HG03060 (cell line): ENCODE data around the gene DLG2.

Experiments used
- ATAC-seq: cut with Tn5 transposase; IDR thresholded peaks from one replicate; pipeline ENCODE4 v1.9.1; 2021; ENCODE audit warnings: low read depth, moderate number of reproducible peaks; ENCODE audit not compliant: unreplicated experiment

Gene DLG2

DNA sequence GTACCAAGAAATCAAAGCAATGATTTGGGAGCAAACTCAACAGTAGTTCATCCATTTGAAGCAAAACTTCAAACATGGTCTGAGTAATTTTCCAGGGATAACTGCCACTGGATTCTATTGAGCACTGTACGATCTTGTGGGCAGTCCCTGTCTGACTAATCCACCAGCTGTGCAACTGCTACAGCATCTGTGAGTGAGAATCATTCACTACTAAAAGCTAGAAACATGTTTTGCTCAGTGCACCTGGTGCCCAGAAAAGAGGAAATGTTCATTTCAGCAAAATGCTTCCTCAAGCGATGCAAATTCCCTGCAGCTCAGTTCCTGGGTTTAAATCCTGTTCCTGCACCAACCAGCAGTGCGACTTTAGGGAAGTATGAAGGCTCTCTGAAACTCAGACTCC is 1077.9 kb downstream of the DLG2 start:
- ATAC-seq = peak; percentile 91

DNA sequence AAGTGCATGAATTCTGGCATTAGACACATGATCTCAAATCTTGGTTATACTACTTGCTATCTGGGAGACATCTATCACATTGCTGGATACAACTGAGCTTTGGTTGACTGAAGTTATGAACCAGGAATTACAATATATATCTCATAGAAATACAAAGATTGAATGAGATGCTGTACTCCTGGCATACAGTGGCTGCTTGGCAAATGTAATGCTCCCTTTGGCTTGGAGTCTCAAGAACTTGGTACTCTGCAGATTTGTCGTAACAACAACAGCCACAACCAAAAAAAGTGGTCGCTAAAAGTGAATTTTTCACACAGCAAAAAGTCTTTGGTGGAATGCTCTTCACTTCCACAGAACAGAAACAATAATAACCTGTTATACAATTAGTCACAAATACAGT is 1082.6 kb downstream of the DLG2 start:
- no peak for ATAC-seq

DNA sequence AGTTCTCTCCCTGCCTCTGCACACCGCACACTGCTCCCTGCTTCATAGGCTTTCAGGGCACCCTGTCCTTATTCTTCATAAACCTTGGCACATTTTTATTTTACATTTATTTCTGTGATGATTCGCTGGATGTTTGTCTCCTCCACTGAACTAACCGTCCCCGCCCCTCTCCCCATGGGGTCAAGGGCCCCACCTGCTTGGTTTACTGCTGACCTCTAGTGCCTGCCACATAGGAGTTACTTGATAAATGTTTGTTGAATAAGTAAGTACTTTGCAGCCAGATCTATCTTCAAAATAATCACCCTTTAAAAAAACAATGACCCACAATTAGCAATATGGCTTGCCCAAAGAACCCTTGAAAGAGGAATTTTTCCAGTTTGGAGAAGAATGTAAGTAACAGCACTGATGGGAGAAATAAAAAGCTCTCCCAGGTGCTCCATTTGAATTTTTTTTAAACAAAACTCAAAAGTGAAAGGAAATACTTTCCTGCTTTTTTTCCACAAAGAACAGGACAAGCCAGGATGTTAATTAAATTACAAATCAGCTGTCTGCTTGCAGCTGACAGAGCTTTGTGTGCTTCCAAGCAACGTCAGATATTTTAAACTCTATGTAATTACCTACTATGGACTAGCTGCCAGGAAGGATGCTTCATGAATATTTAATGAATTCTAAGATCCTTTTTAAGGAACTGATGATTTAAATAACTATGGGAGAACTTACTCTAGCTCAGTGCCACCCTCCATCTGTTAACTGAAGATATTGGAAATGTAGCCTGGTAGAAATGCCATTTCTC is 1083.6 kb downstream of the DLG2 start:
- no peak for ATAC-seq

DNA sequence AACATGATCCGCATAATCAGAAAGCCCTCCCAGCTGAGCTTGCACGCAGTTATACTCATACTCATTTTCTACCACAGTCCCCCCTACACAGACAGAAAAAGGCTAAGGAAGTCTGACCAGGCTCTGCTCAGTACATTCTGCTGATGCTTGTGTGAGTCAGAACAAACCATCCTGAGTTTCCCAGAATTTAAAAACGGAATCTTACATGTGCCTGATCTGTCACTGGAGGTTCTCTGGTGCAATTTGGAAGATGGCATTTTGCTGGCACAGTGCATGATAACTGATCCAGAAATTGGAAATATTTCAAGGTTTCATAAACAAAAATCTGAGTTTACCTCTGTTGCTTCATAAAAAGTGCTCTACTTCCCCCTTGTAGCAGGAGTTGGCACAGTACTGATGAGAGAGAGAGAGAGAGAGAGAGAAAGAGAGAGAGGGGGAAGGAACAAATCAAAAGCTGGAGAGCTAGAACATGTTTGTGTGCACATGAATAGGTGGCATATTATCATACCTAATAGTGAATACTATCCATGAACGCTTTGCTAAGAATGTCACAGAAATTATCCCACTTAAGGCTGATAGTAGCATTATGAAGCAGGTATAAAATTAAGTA is 1085.3 kb downstream of the DLG2 start:
- no peak for ATAC-seq

DNA sequence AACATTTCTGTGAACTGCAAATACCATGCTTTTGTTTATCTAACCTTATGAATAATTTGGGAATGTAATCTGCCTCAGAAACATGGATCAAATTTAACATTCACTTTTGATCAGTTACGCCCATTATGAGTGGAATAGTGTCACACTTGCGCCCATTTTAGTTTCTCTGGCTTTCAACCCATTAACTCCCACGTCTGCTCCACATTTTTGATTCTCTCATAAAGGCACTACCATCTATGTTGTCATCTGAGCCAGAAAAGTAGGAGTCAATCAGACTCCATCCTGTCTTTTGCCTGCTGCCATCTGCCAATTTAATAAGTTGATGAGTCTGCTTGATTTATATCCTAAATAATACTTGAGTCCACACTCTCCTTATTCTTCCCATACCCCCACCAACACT is 1090.7 kb downstream of the DLG2 start:
- no peak for ATAC-seq

DNA sequence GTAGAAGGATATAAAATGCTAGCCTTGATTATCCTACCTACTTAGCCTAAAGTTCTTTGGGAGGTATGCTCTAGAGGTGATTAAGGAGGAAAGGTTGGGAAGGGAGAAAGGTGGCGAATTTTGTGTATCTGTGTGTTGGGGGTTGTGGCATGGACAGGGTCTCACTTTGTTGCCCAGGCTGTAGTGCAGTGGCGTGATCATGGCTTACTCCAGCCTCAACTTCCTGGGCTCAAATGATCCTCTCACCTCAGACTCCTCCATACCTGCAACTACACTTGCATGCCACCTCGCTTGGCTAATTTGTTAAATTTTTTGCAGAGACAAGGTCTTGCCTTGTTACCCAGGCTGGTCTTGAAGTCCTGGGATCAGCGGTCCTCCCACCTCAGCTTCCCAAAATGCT is 1094.8 kb downstream of the DLG2 start:
- no peak for ATAC-seq

DNA sequence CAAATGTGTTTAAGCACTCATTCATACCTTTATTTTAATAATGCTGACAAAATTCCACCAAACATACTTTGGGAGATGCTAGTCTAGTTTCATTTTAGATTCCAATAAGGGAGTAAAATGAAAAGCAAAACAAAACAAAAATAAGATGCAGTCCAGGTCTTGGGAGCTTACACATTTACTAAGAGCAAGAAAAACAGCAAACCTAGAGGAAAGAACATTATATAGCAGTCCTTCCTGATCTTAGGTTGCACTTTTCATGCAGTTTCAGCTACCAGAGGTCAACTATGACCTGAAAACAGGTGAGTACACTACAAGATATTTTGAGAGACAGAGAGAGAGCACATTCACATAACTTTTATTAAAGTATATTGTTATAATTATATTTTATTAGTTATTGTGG is 1100.9 kb downstream of the DLG2 start:
- no peak for ATAC-seq

DNA sequence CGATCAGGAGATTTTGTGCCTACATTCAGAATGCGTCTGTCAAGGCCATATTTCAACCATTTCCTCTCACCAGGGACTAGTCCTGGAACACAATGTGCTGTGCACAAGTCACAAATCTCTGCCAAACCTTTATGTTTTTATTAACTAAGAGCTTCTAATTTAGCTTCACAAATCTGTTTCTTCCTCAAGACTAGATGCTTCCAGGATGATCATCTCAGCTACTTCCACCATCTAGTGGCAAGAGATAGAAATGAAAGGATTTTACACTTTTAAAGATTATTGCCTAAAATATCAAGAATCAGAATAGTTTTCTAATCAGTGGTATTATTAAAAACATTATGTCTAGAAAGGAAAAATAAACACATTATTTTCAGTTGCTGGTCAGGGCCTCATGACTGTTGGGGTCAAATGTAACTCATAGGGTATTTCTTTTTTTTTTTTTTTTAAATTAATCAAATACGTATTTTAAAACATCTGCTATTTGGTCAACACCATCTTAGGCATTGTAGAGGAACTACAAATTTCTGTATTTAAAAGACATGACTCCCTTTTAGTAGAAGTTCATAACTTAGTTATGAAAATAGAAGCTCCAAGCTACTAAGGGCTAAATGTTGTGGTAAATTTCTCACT is 1102.6 kb downstream of the DLG2 start:
- ATAC-seq = no peak

DNA sequence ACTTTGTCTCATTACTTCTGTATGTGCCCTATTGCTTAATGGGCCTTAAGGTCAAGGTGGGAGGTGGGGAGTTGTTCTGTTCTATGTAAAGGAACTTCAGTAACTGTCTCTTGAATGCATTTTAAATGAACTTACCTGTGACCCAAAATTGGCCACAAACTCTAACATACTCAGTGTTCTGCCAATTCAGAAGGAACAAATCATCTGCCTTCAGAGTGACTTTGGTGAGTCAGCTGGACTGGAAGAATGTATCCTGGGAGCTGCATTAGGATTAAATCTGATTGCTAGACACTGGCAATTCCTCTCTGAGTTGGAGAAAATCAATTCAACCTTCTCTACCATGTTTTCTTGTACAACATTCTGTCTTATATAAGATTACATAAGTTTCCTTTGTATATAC is 1104.8 kb downstream of the DLG2 start:
- no peak for ATAC-seq

DNA sequence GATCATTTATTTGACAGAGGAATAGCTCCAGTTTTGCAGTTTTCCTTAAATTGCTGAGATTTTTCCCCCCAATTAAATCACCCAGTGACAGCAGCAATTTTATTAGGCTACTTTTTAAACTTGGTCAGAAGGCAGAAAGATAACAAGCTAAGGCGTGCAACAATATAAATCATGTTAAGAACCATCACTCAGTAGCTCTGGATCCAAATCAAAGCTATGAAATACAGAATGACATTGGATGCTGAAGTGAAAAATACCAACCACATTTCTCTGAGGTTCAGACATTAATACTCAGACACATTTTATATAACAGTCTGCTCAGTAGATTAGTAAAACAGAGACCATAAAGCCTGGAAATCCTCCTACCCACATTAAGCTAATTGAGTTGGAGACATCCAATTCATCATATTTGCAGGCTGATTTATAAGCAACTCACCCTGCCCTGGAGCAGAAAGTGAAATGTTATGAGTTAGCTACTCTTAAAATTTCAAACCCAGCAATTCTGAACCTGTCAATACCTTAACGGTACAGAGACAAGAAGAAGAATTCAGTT is 1108.4 kb downstream of the DLG2 start:
- ATAC-seq = no peak

DNA sequence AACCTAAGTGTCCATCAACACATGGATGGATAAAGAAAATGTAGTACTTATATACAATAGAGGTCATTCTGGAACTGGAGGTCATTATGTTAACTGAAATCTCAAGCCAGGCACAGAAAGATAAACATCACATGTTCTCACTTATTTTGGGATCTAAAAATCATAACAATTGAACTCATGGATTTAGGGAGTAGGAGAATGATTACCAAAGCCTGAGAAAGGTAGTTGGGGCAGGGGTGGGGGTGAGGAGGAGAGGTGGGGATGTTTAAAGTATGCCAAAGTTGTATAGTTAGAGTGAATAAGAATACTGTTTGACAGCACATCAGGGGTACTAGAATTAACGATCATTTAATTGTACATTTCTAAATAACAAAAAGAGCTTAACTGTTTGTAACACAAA is 1112.7 kb downstream of the DLG2 start:
- ATAC-seq = no peak

DNA sequence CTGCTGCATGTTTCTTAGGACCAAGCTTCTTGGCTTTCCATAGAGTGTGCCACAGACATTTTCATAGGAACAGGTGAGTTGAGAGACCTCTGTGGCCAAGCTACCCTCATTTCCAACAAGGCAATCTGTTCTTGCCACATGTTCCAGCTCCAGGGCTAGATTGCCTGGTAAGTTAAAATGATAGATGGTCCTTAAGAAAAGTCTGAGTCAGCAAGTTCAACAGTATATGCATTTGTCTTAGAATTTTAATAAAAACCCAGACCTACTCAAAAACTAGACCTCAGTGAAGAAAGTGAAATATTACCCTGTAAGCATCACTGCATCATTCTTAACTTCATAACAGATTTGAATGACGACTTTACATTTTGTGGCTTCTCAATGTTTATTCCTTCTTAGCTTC is 1123.6 kb downstream of the DLG2 start:
- ATAC-seq = no peak

DNA sequence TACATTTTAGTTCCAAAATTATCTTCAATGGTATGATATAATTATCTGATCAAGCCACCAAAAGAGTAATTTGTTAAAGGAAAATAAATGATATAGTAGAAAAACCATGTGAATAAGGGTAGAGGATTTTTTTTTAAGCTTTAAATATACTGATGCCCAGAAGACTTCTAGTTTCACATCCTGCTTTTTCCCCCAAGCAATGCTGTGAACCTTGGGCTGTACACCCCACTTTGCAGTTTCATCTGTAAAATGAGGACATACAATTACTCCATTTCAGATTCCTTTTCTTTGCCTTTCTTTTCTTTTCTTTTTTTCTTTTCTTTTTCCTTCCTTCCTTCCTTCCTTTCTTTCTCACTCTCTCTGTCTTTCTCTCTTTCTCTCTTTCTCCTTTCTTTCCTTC is 1125.4 kb downstream of the DLG2 start:
- no peak for ATAC-seq

DNA sequence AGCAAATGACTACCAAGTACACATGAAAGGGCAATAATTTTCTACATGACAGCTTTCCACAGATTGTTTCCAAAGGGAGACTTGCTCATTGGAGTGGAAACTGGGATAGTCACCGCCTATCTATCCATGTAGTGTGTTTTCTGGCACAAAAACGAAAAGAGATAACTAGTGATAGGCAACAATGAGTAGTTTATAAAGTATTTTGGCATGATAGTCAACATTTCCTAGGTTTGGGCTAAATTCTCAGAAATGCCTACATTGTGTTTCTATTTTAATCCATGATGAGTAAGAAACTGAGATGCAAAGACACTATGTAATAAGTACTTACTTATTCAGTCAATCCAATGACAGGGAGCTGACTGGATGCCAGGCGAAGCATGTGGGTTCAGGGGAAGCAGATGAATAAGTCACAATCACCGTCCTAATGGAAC is 1129.1 kb downstream of the DLG2 start:
- no peak for ATAC-seq

DNA sequence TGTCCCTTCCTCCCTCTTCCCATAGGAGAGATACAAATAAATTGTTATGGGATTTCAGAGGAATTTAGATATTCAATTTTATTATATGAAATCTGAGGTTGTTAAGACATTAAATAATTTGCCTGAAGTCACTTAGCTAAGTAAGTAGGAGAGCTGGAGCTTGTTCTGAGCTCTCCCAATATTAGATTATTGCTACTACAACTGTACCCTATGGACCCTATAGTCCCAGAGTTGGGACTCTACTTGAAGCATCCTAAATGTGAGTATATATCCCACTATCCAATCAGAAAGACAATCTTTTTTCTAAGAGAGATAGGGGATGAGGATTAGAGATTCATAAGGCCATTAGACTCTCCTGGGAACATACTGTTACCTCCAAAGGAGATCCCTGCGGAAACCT is 1130.0 kb downstream of the DLG2 start:
- ATAC-seq = no peak

DNA sequence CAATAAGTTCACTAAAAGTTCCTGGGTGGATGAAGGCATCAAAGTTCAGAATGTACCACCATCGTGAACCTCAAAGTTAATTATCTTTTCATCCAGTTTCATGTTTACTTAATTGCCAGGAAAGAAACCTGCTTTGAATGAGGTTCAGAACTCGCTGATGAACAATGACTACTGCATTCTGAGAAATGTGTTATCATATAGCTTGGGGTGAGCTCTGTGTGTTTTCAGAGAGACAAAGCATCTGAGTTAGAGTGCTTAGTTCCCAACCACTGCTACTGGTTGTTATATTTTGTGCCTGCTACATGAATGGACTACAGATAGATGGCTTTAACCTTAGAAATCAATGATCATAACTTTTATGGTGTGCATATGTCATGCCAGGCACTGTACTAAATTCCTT is 1131.0 kb downstream of the DLG2 start:
- no peak for ATAC-seq

DNA sequence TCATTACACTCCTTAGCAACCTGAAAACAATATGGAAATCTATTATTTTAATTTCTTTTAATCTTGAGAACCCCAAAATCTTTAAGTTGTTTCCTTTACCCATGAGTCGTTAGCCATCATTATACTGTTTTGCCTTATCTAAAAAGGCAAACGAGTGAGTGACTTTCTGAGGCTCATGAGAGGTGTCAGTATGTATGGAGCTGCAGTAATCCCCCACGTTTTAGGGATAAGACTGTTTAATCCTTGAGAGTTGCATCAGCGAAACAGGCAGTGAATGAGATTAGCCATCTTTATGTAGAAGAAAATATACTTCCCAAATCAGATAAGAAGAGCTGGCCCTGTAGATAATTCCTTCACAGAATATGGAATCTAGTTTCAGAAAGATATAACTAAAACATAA is 1147.0 kb downstream of the DLG2 start:
- no peak for ATAC-seq

DNA sequence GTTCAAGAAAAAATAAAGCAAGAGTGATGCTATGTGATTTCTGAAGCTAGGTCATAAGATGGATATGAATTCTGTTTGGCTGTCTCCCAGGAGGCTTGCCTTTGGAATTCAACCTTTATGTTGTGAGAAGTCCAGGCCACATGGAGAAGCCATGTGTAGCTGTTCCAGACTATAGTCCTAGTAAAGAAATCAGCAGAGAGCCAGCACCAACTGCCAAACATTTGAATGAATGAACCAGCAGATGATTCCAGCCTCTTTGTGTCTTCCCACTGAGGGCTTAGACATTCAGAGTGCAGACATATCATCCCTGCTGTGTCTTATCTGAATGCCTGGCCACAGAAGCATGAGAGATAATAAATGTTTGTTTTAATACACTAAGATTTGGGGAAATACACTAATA is 1150.6 kb downstream of the DLG2 start:
- ATAC-seq = no peak

DNA sequence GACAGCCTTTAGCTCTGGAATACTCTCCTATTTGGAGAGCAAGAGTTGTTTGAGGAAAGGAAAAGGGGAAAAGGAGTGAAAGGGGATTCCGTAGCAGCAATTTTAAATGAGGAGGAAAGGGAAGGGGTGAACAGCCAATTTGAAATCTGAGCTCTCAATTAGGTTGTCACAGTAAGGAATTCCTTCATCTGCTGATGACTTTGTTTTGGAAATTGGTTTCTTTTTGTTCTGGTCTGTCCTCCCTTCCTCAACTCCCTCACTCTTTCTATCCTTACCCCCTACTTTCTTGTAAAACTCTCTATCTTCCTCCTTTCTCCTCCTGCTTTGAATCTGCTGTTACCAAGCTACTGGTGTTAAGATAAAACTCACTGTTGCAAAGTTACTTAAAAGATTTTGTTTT is 1155.6 kb downstream of the DLG2 start:
- no peak for ATAC-seq

DNA sequence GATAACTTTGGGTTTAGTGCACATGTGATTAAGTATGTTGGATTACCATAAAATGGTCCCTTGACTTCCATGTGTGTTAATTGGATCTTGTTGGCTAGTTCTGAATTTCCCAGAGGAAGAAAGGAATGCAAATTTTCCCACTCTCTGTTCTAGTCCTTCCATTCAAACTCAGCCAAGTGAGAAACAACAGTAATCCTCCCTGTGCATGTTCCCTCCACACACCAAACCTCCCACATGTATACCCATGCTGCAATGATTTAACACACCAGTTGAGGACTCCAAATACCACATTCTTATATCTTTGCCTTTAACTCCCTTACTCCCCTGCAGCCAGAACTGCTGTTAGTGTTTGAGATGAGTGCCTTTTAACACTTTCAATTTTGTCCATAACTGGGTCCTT is 1158.9 kb downstream of the DLG2 start:
- no peak for ATAC-seq

DNA sequence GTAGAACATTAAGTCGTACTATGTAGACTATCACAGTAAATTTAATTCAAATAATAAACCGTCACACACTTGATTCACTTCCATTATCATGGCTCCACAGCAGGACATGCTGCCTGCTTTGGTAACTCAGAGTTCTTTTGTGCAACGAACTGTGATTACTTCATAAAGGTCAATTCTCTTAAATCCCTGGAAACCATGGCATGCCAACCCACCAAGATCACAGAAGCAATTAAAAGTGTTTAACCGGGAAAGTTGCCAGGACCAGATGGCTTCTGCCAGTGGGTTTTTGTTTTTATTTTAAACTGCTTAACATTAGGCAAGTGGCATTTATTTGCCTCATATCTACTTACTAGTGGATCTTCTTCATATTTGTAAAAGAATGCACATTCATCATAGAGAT is 1162.1 kb downstream of the DLG2 start:
- ATAC-seq = no peak

DNA sequence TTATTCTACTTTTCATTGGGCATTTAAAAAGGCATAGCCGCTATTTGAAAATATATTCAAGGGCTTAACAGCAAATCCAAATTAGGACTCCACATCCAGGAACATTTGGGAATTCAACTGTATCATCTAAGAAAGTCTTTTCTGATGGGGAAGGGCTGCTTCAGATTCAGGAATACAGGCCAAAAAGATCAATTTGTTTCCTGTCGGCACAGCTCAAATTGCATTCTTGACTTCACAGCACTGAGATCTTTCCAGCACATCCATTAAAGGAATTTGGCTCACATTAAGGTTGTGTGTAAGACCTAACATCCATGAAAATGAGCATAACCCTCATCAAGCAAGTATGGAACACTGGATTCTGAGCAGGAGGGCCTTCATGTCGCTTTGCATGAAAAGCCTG is 1171.5 kb downstream of the DLG2 start:
- ATAC-seq = no peak
